ENCODE data around the gene ADAM23. TPM values are rescaled to one million over a fixed set of nuclear protein-coding genes. Genes with fewer than 3 reads are reported as not detected.
"Not testable (repeated sequence)": the region's sequence is repeated elsewhere in the genome, so short reads cannot be mapped to it uniquely, and the experiment has no call there.

Gene ADAM23, protein sequence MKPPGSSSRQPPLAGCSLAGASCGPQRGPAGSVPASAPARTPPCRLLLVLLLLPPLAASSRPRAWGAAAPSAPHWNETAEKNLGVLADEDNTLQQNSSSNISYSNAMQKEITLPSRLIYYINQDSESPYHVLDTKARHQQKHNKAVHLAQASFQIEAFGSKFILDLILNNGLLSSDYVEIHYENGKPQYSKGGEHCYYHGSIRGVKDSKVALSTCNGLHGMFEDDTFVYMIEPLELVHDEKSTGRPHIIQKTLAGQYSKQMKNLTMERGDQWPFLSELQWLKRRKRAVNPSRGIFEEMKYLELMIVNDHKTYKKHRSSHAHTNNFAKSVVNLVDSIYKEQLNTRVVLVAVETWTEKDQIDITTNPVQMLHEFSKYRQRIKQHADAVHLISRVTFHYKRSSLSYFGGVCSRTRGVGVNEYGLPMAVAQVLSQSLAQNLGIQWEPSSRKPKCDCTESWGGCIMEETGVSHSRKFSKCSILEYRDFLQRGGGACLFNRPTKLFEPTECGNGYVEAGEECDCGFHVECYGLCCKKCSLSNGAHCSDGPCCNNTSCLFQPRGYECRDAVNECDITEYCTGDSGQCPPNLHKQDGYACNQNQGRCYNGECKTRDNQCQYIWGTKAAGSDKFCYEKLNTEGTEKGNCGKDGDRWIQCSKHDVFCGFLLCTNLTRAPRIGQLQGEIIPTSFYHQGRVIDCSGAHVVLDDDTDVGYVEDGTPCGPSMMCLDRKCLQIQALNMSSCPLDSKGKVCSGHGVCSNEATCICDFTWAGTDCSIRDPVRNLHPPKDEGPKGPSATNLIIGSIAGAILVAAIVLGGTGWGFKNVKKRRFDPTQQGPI
- total RNA-seq (4.0 TPM), polyA plus RNA-seq (26.9 TPM)
- long read RNA-seq, donor 1: 0 reads
- long read RNA-seq, donor 2, full-length matches to known transcripts: 1 of 1 reads
- long read RNA-seq, donor 2, partial matches to known transcripts: 0 of 1 reads
- long read RNA-seq, donor 2, other reads (novel, unspliced or antisense): 0 of 1 reads
- long read RNA-seq, donor 3: 0 reads
- long read RNA-seq, donor 4: 0 reads
- long read RNA-seq, donor 5: 0 reads
- long read RNA-seq, donor 6, full-length matches to known transcripts: 2 of 2 reads
- long read RNA-seq, donor 6, partial matches to known transcripts: 0 of 2 reads
- long read RNA-seq, donor 6, other reads (novel, unspliced or antisense): 0 of 2 reads
- long read RNA-seq, donor 7, full-length matches to known transcripts: 2 of 2 reads
- long read RNA-seq, donor 7, partial matches to known transcripts: 0 of 2 reads
- long read RNA-seq, donor 7, other reads (novel, unspliced or antisense): 0 of 2 reads
- long read RNA-seq, donor 8: 0 reads
- long read RNA-seq, donor 9, full-length matches to known transcripts: 1 of 1 reads
- long read RNA-seq, donor 9, partial matches to known transcripts: 0 of 1 reads
- long read RNA-seq, donor 9, other reads (novel, unspliced or antisense): 0 of 1 reads
- long read RNA-seq, donor 10: 0 reads

DNA sequence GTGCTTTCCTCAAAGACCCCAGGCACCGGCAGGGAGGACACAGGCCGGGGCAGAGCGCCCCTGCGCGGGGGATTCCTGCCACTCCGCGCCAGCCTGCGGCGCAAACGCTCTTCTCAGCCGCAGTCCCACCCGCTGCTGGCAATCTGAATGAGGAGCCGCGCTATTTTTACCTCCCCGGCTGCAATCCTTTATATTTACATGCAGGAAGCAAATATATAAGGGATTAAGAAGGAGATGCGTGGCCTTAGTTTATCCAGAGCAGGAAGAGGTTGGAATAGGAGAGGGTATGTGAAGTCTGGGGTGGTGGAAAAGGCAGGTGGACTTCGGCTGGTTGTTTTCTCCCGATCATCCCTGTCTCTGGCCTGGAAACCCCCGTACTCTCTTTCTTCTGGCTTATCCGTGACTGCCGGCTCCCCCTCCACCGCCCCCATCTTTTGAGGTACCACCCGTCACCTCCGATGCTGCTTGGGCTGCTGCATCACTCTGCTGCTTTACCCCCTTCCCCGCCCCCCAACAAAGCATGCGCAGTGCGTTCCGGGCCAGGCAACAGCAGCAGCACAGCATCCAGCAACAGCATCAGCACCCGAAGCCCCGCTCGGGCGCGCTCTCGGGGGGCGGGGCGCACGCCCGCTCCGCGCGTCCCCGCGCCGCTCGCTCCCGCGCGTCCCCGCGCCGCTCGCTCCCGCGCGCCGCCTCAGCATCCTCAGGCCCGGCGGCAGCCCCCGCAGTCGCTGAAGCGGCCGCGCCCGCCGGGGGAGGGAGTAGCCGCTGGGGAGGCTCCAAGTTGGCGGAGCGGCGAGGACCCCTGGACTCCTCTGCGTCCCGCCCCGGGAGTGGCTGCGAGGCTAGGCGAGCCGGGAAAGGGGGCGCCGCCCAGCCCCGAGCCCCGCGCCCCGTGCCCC, at the start of gene ADAM23:
Gene ADAM23 (plus strand): TSS at position 700 of the 902 bp plus-strand sequence. CDS start 335 bp downstream, outside the sequence.
- H3K4me3 ChIP-seq (ENCODE audit: low read length in 2 of 2): peak within 1 kb of the TSS in 1 of 2 donors; percentile 50
- under 1% methylated on average over 81 of the region's 81 CpGs for WGBS
- H3K27me3 ChIP-seq (ENCODE audit: control insufficient read depth in 2 of 2, insufficient read depth in 1 of 2, low read length in 1 of 2): peaks cover 41 to 70% of the 10 kb centered on the region in 2 donors
- no peaks in the 10 kb centered on the region for H3K9me3 ChIP-seq (ENCODE audit: control insufficient read depth in 2 of 2, insufficient read depth in 1 of 2, low read length in 1 of 2)
- no peaks in the 10 kb centered on the region for H3K36me3 ChIP-seq (ENCODE audit: control insufficient read depth in 2 of 2, insufficient read depth in 2 of 2, low read length in 1 of 2)
- H3K4me1 ChIP-seq (ENCODE audit: control insufficient read depth in 2 of 2, insufficient read depth in 2 of 2, low read length in 2 of 2): peaks cover 0 to 10% of the 10 kb centered on the region in 2 donors
- DNase-seq (ENCODE audit: low read depth in 6 of 9, low spot score in 9 of 9): peak in 3 of 9 donors; percentile 11 to 33 (median 12)
- H3K27ac ChIP-seq (ENCODE audit: low read depth in 1 of 2, low read length in 1 of 2): peak within 1 kb of the TSS in 1 of 2 donors; percentile 4

GRCh38 chr2:206396211-206396610, 47.1 kb upstream of the ADAM23 start:
- no peaks in the 10 kb centered on the region for H3K9me3 ChIP-seq (ENCODE audit: control insufficient read depth in 2 of 2, insufficient read depth in 1 of 2, low read length in 1 of 2)
- 91% methylated on average over 7 of the region's 7 CpGs for WGBS
- no peak for DNase-seq (ENCODE audit: low read depth in 6 of 9, low spot score in 9 of 9)
- H3K27me3 ChIP-seq (ENCODE audit: control insufficient read depth in 2 of 2, insufficient read depth in 1 of 2, low read length in 1 of 2): no peaks in the 10 kb centered on the region
- no peaks in the 10 kb centered on the region for H3K4me1 ChIP-seq (ENCODE audit: control insufficient read depth in 2 of 2, insufficient read depth in 2 of 2, low read length in 2 of 2)
- H3K36me3 ChIP-seq (ENCODE audit: control insufficient read depth in 2 of 2, insufficient read depth in 2 of 2, low read length in 1 of 2): no peaks in the 10 kb centered on the region
- no peak overlapping the region for H3K27ac ChIP-seq (ENCODE audit: low read depth in 1 of 2, low read length in 1 of 2)
- H3K4me3 ChIP-seq (ENCODE audit: low read length in 2 of 2): no peak overlapping the region

- H3K36me3 ChIP-seq (ENCODE audit: control insufficient read depth in 2 of 2, insufficient read depth in 2 of 2, low read length in 1 of 2); H3K27me3 ChIP-seq (ENCODE audit: control insufficient read depth in 2 of 2, insufficient read depth in 1 of 2, low read length in 1 of 2); DNase-seq (ENCODE audit: low read depth in 6 of 9, low spot score in 9 of 9); H3K4me1 ChIP-seq (ENCODE audit: control insufficient read depth in 2 of 2, insufficient read depth in 2 of 2, low read length in 2 of 2); H3K9me3 ChIP-seq (ENCODE audit: control insufficient read depth in 2 of 2, insufficient read depth in 1 of 2, low read length in 1 of 2); H3K4me3 ChIP-seq (ENCODE audit: low read length in 2 of 2); H3K27ac ChIP-seq (ENCODE audit: low read depth in 1 of 2, low read length in 1 of 2): not testable (repeated sequence)
- 95% methylated on average over 6 of the region's 6 CpGs for WGBS
Measured at GRCh38 chr2:206402956-206403569, 40.3 kb upstream of the ADAM23 start.

DNA sequence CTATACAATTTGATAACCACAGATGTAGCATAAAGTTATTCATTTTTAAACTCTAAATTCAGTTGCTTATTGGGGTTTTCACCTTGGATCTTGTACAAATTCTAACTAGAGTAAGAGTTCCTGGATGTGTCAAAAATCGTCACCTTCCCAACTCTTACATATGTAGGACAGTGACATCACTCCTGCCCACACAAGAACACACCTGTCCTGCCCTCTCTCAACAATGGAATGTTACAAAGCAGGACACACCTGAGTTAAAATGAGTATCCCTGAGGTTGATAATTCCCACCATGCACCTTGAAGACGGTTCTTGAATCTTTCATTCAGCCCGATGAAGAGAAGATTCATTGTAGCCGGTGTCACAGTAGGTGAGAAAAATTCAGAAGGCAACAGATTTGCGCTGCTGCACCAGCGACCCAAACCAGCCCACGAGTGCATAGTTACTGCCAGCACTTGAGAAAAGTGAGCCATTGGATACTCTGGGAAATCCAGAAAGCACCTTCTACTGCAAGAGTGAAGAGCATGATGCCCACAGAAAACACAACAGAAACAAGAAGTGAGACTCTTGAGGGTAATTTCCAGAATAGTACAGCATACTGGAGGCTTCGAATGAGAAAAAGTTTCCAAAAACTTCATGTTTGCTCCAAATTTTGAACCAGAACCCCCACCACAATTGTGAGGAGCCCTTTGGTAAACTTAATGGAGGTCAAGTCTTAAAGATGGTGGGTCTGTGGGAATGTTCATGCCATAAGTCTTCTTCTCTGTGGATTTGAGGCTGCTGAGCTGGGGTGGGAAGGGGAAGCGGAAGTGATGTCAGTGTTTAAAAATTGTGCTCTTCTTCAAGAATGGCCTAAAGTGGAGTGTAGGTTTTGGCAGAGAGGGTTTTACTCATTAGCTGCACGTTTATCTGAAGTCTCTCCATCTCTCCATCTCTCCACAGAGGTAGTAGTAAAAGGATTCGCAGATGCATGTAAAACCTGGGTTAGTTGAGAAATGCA, 34.7 kb upstream of the ADAM23 start:
- Histone ChIP-seq H3K36me3 (ENCODE audit: control insufficient read depth in 2 of 2, insufficient read depth in 2 of 2, low read length in 1 of 2) (no peaks in the 10 kb centered on the region), H3K4me3 (ENCODE audit: low read length in 2 of 2) (no peak overlapping the region), H3K27ac (ENCODE audit: low read depth in 1 of 2, low read length in 1 of 2) (no peak overlapping the region), H3K9me3 (ENCODE audit: control insufficient read depth in 2 of 2, insufficient read depth in 1 of 2, low read length in 1 of 2) (peaks cover 0 to 4% of the 10 kb centered on the region in 2 donors), H3K27me3 (ENCODE audit: control insufficient read depth in 2 of 2, insufficient read depth in 1 of 2, low read length in 1 of 2) (no peaks in the 10 kb centered on the region), H3K4me1 (ENCODE audit: control insufficient read depth in 2 of 2, insufficient read depth in 2 of 2, low read length in 2 of 2) (no peaks in the 10 kb centered on the region)
- 95% methylated on average over 11 of the region's 11 CpGs for WGBS
- no peak for DNase-seq (ENCODE audit: low read depth in 6 of 9, low spot score in 9 of 9)

DNA sequence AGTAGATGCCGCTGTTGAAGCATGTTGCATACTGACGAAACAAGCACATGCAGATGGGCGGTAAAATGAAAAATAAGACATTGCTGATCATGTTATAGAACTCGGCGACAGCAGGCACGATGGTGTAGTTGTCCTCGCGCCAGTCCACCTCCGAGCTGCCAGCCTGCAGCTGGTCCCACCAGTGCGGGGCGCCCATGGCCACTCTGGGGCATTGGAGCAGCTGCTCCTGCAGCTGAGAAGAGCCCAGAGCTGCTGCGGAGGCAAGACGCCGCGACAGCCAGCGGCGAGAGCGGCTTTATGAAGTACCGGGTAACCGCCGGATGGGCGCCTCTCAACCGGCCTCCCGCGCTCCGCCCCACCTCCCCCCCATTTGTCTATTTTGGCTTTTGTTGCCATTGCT, 32.6 kb upstream of the ADAM23 start:
- H3K9me3 ChIP-seq (ENCODE audit: control insufficient read depth in 2 of 2, insufficient read depth in 1 of 2, low read length in 1 of 2): peaks cover 0 to 4% of the 10 kb centered on the region in 2 donors
- DNase-seq (ENCODE audit: low read depth in 6 of 9, low spot score in 9 of 9): no peak
- H3K4me1 ChIP-seq (ENCODE audit: control insufficient read depth in 2 of 2, insufficient read depth in 2 of 2, low read length in 2 of 2): no peaks in the 10 kb centered on the region
- no peaks in the 10 kb centered on the region for H3K27me3 ChIP-seq (ENCODE audit: control insufficient read depth in 2 of 2, insufficient read depth in 1 of 2, low read length in 1 of 2)
- H3K4me3 ChIP-seq (ENCODE audit: low read length in 2 of 2): no peak overlapping the region
- no peaks in the 10 kb centered on the region for H3K36me3 ChIP-seq (ENCODE audit: control insufficient read depth in 2 of 2, insufficient read depth in 2 of 2, low read length in 1 of 2)
- WGBS: 97% methylated on average over 26 of the region's 26 CpGs
- H3K27ac ChIP-seq (ENCODE audit: low read depth in 1 of 2, low read length in 1 of 2): no peak overlapping the region

GRCh38 chr2:206415618-206416243, 27.6 kb upstream of the ADAM23 start:
- no peak for DNase-seq (ENCODE audit: low read depth in 6 of 9, low spot score in 9 of 9)
- H3K4me1 ChIP-seq (ENCODE audit: control insufficient read depth in 2 of 2, insufficient read depth in 2 of 2, low read length in 2 of 2): no peaks in the 10 kb centered on the region
- H3K4me3 ChIP-seq (ENCODE audit: low read length in 2 of 2): no peak overlapping the region
- H3K27ac ChIP-seq (ENCODE audit: low read depth in 1 of 2, low read length in 1 of 2): no peak overlapping the region
- H3K9me3 ChIP-seq (ENCODE audit: control insufficient read depth in 2 of 2, insufficient read depth in 1 of 2, low read length in 1 of 2): peaks cover 0 to 2% of the 10 kb centered on the region in 2 donors
- 91% methylated on average over 13 of the region's 13 CpGs for WGBS
- H3K36me3 ChIP-seq (ENCODE audit: control insufficient read depth in 2 of 2, insufficient read depth in 2 of 2, low read length in 1 of 2): no peaks in the 10 kb centered on the region
- H3K27me3 ChIP-seq (ENCODE audit: control insufficient read depth in 2 of 2, insufficient read depth in 1 of 2, low read length in 1 of 2): no peaks in the 10 kb centered on the region

DNA sequence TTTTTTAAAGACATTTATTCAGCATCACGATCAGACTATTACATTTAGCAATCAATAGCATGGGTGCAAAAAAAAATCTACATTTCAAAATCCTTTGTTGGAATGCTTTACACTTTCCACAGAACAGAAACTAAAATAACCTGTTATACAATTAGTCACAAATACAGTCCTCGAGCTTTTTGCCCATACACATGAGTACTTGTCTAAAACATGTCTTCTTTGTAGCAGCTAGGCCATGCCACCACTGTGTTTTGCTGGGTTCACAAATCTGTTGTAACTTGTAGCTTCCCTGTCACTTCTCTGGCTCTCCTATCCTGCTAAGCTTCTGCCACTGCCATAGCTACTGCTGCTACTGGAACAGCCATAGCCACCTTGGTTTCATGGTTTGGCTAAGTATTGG, 24.4 kb upstream of the ADAM23 start:
- H3K4me1 ChIP-seq (ENCODE audit: control insufficient read depth in 2 of 2, insufficient read depth in 2 of 2, low read length in 2 of 2): no peaks in the 10 kb centered on the region
- WGBS: 90% methylated on average over 2 of the region's 2 CpGs

More for the DNA sequence above, 24.4 kb upstream of the ADAM23 start:
- H3K27me3 ChIP-seq (ENCODE audit: control insufficient read depth in 2 of 2, insufficient read depth in 1 of 2, low read length in 1 of 2): no peaks in the 10 kb centered on the region
- no peak for DNase-seq (ENCODE audit: low read depth in 6 of 9, low spot score in 9 of 9)
- H3K9me3 ChIP-seq (ENCODE audit: control insufficient read depth in 2 of 2, insufficient read depth in 1 of 2, low read length in 1 of 2): no peaks in the 10 kb centered on the region
- no peak overlapping the region for H3K4me3 ChIP-seq (ENCODE audit: low read length in 2 of 2)
- no peak overlapping the region for H3K27ac ChIP-seq (ENCODE audit: low read depth in 1 of 2, low read length in 1 of 2)
- H3K36me3 ChIP-seq (ENCODE audit: control insufficient read depth in 2 of 2, insufficient read depth in 2 of 2, low read length in 1 of 2): no peaks in the 10 kb centered on the region

All from thymus (tissue), 14 donors.